ENCODE data around the gene MTHFD2. TPM values are rescaled to one million over a fixed set of nuclear protein-coding genes. Genes with fewer than 3 reads are reported as not detected.

MTHFD2 gene
- total RNA-seq: 10 to 100 TPM; 12.4 to 32.6 (median 19.0) TPM
- polyA plus RNA-seq: 10 to 100 TPM; 17.0 to 30.0 TPM
- long read RNA-seq, donor 1, full-length matches to known transcripts: 47 of 56 reads
- long read RNA-seq, donor 1, partial matches to known transcripts: 1 of 56 reads
- long read RNA-seq, donor 1, other reads (novel, unspliced or antisense): 8 of 56 reads
- long read RNA-seq, donor 2, full-length matches to known transcripts: 32 of 42 reads
- long read RNA-seq, donor 2, partial matches to known transcripts: 3 of 42 reads
- long read RNA-seq, donor 2, other reads (novel, unspliced or antisense): 7 of 42 reads
- long read RNA-seq, donor 3, full-length matches to known transcripts: 250 of 325 reads
- long read RNA-seq, donor 3, partial matches to known transcripts: 6 of 325 reads
- long read RNA-seq, donor 3, other reads (novel, unspliced or antisense): 69 of 325 reads

DNA sequence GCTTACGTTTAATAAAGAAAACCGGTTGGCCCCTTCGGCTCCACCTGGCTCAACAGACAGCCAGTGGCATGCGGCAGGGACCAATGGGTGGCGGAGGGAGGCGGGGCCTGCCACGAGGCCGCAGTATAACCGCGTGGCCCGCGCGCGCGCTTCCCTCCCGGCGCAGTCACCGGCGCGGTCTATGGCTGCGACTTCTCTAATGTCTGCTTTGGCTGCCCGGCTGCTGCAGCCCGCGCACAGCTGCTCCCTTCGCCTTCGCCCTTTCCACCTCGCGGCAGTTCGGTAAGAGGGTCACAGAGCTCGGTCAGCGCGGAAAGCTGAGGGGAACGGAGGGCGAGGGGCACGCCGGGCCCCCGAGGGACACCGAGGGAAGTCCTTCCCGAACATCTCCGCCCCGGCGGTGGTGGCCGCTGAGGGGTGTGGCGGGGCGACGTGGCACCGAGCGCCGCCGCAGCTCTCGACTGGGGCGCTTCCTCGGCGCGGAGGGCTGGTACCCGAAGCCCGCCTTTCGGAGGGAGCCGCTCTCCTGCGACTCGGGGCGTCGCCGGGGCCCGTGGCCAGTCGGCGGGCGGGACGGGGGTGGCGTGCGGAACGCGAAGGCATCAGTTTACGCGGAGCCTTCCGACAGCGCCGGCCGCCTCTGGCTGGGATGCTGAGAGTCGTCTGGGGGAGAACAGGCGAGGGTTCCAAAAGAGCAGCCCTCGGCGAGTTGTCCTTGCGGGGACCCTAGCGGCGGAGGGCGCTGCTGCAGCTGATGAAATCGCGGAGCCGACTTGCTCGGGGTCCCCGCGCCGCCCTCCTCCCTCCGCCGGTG is at the start of gene MTHFD2:
Gene MTHFD2 (plus strand): TSS at position 155 of the 814 bp plus-strand sequence. CDS start 27 bp downstream, at position 182.
- DNase-seq (peak; percentile 86 to 90), ATAC-seq (peak; percentile 93 to 97 (median 96))
- TF ChIP-seq, protein P1, sequence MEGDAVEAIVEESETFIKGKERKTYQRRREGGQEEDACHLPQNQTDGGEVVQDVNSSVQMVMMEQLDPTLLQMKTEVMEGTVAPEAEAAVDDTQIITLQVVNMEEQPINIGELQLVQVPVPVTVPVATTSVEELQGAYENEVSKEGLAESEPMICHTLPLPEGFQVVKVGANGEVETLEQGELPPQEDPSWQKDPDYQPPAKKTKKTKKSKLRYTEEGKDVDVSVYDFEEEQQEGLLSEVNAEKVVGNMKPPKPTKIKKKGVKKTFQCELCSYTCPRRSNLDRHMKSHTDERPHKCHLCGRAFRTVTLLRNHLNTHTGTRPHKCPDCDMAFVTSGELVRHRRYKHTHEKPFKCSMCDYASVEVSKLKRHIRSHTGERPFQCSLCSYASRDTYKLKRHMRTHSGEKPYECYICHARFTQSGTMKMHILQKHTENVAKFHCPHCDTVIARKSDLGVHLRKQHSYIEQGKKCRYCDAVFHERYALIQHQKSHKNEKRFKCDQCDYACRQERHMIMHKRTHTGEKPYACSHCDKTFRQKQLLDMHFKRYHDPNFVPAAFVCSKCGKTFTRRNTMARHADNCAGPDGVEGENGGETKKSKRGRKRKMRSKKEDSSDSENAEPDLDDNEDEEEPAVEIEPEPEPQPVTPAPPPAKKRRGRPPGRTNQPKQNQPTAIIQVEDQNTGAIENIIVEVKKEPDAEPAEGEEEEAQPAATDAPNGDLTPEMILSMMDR (IDR thresholded peaks at IDR 0.05): peak; percentile 53 to 88 (median 78)
- H3K4me1 ChIP-seq: peaks cover 0 to 48% (median 28%) of the 10 kb centered on the region in 9 donors
- no peaks in the 10 kb centered on the region for H3K9me3 ChIP-seq
- peaks cover 0 to 14% (median 0%) of the 10 kb centered on the region in 9 donors for H3K36me3 ChIP-seq
- intact Hi-C loops (cut with DNase I): loop anchor here in 1 of 10 donors (2.0 kb wide), 1 partner anchor 20 kb away; the partner anchor contains the start of gene MOB1A
- H3K27me3 ChIP-seq: no peaks in the 10 kb centered on the region
- peak within 1 kb of the TSS; percentile 51 to 97 (median 88) for H3K27ac ChIP-seq
- 0% methylated on average over 88 to 96 of the region's 96 CpGs for WGBS, 2 donors
- H3K4me3 ChIP-seq: peak within 1 kb of the TSS; percentile 60 to 88 (median 76)

DNA sequence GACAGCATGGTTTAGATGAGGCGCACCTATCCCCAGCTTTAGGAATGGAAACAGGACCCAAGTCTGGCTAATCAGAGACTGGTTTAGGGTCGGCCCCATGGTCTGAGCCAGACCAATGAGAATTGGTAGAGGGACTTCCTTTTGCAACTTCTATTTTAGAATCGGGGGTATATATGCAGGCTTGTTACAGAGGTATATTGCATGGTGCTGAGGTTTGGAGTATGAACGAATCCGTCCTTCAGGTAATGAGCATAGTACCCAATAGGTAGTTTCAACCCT is 49.2 kb upstream of the MTHFD2 start:
- H3K36me3 ChIP-seq: peaks cover 0 to 48% (median 3%) of the 10 kb centered on the region in 9 donors
- TF ChIP-seq, protein P1 (IDR thresholded peaks at IDR 0.05): no peak
- H3K27me3 ChIP-seq: no peaks in the 10 kb centered on the region
- no peak overlapping the region for H3K27ac ChIP-seq
- DNase-seq (no peak), ATAC-seq (no peak)
- H3K4me1 ChIP-seq: peaks cover 10 to 30% (median 23%) of the 10 kb centered on the region in 9 donors
- no peak overlapping the region for H3K4me3 ChIP-seq
- no peaks in the 10 kb centered on the region for H3K9me3 ChIP-seq
- WGBS, 2 donors: 87 to 92% methylated on average over 5 of the region's 5 CpGs
- intact Hi-C loops (cut with DNase I): loop anchor here in 3 of 10 donors (10.0 kb wide), 2 partner anchors 224 to 324 kb away; partner anchors contain the start of genes STAMBP (in 2 of the 3) and DGUOK (in 1 of the 3)

DNA sequence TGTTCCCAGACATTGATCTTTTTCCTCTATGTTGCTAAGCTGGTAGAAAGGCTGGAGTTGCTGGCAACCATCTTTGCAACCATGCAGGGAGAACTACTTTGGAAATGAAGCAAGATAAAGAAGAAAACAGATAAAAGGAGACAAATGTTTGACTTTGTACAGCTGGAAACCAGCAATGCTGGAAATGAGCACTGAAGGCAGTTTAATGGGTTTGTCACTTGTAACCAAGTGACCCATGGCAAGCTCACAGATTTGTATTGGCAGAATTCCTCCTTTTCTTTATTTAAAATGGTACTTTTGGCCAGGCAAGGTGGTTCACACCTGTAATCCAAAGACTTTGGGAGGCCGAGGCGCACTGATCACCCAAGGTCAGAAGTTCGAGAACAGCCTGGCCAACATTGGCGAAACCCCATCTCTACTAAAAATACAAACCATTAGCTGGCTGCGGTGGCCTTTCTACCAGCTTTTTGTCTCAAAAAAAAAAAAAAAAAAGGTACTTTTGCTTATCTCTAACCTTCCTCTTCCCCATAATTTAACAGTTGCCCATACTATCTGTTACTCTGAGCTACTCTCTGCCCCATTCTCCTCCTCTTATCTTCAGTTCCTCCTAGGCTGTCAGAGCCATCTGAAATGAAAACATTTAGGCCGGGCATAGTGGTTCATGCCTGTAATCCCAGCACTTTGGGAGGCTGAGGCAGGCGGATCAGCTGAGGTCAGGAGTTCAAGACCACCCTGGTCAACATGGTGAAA is 48.7 kb upstream of the MTHFD2 start:
- peaks cover 10 to 30% (median 23%) of the 10 kb centered on the region in 9 donors for H3K4me1 ChIP-seq
- H3K36me3 ChIP-seq: peaks cover 0 to 49% (median 0%) of the 10 kb centered on the region in 9 donors
- no peak overlapping the region for H3K27ac ChIP-seq
- TF ChIP-seq, protein P1 (IDR thresholded peaks at IDR 0.05): no peak
- no peak for DNase-seq
- ATAC-seq: no peak
- WGBS, 2 donors: 91 to 93% methylated on average over 7 of the region's 7 CpGs
- no peak overlapping the region for H3K4me3 ChIP-seq
- H3K27me3 ChIP-seq: no peaks in the 10 kb centered on the region
- H3K9me3 ChIP-seq: no peaks in the 10 kb centered on the region
- intact Hi-C loops (cut with DNase I): loop anchor here in 3 of 10 donors (10.0 kb wide), 2 partner anchors 225 to 325 kb away; partner anchors contain the start of genes STAMBP (in 2 of the 3) and DGUOK (in 1 of the 3)
